ENCODE results near the gene CUL5. TPM values are rescaled to one million over a fixed set of nuclear protein-coding genes. Genes with fewer than 3 reads are reported as not detected.
A peak's percentile ranks its signal among the peaks of the same experiment; 100 is the strongest.

Gene CUL5
- total RNA-seq (2014; rRNA removed; shearing (Covaris generic)), result 17.1 and 19.6 TPM in 2 replicates

DNA sequence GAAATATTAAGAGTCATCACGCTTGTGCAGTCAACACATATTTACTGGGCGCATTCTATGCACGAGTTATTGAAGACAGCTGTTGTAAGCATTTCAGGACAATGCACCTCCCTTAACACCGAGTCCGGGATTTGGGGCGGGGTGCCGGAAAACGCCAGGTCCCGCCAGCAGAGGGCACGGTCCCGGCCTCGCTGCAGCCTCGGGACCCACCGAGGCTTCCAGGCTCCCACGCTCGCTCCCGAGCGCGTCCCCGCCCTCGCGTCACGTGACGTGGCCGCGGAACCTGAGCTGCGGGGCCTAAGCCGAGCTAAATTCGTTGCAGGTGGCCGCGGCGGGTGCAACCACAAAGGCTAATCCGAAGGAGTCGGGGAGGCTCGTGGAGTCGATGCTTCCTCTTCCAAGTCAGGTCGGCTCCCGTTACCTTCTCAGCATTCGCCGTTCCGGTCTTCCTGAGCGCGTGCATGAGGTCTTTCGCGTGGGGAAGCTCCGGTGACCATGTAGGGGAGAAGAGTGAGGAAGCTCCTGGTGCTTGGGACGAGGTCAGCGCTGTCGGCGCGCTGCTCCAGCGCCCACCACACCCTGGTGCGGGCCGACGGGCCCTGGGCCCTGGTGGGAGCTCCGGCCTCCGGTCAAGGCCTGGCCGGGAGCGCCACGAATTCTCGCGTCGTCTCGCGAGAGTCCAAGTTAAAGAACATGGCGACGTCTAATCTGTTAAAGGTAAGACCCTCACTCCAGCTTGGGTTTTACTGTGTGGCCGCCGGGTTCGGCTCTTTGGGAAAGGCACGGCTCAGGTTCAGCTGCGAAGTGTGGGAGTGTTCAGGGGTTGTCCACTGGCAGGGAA is at the start of gene CUL5:
Gene CUL5 (plus strand): TSS at position 243 of the 841 bp plus-strand sequence. CDS start 451 bp downstream, at position 694.
- Histone ChIP-seq H3K27me3 (replicated peaks) (no peaks in the 10 kb centered on the region), H3K36me3 (peaks cover 7% of the 10 kb centered on the region), H3K27ac (peak within 1 kb of the TSS; percentile 96), H3K4me1 (replicated peaks) (no peaks in the 10 kb centered on the region), H3K9me3 (replicated peaks) (no peaks in the 10 kb centered on the region), H3K4me3 (peak within 1 kb of the TSS; percentile 95)
- peak; percentile 79 to 80 for DNase-seq (ENCODE audit: low read depth in 1 of 2, low spot score in 2 of 2)

DNA sequence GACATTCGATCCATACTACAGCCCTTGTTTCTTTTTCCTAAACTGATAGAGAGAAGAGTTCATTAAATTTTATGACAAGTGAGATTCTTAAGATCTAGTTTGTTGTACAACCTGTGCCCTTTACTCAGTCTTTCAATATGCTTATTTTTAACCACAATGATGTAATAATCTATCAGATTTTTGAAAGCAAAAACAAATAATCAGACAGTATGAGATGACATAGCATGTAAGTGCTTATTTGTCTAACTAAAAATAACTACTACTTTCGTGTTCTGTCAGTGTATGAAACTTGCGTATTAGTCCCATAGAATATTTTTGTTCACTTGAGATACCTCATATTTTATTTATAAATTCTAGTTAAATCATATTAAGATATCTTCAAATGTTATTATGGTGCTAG is 47.2 kb upstream of the CUL5 start:
- no peak for DNase-seq (ENCODE audit: low read depth in 1 of 2, low spot score in 2 of 2)
- H3K4me1 ChIP-seq (replicated peaks), result no peaks in the 10 kb centered on the region

DNA sequence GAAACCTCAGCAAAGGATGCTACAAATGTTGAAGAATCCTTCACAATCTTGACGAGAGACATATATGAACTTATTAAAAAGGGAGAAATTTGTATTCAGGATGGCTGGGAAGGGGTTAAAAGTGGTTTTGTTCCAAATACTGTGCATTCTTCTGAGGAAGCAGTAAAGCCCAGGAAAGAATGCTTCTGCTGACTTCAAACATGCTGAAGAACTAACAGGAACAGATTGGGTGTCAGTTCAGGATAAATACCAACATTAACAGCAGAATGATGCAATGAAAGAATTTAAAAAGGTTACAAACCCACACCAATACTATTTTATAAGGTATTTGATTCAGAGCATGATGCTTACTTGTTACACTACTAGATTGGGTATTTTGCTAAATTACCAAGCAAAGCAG is 46.5 kb upstream of the CUL5 start:
- Histone ChIP-seq H3K9me3 (replicated peaks) (no peaks in the 10 kb centered on the region), H3K4me3 (no peak overlapping the region), H3K27me3 (replicated peaks) (no peaks in the 10 kb centered on the region), H3K36me3 (no peaks in the 10 kb centered on the region), H3K27ac (no peak overlapping the region), H3K4me1 (replicated peaks) (no peaks in the 10 kb centered on the region)
- no peak for DNase-seq (ENCODE audit: low read depth in 1 of 2, low spot score in 2 of 2)

More for the DNA sequence above, 47.2 kb upstream of the CUL5 start:
- Histone ChIP-seq H3K9me3 (replicated peaks) (no peaks in the 10 kb centered on the region), H3K27ac (no peak overlapping the region), H3K27me3 (replicated peaks) (no peaks in the 10 kb centered on the region), H3K4me3 (no peak overlapping the region), H3K36me3 (no peaks in the 10 kb centered on the region)

DNA sequence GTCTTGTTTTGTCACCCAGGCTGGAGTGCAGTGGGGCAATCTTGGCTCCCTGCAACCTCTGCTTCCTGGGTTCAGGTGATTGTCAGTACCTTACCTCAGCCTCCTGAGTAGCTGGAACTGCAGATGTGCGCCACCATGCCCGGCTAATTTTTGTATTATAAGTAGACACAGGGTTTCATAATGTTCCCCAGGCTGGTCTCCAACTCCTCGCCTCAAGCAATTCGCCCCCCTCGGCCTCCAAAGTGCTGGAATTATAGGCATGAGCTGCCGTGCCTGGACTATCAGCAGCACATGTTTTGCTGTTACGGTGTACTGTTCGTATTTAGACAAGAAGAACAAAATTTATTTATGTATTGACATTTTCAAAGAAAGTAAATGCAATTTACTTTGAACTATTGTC is 45.6 kb upstream of the CUL5 start:
- Histone ChIP-seq H3K36me3 (no peaks in the 10 kb centered on the region), H3K4me3 (no peak overlapping the region), H3K27me3 (replicated peaks) (no peaks in the 10 kb centered on the region), H3K9me3 (replicated peaks) (no peaks in the 10 kb centered on the region), H3K27ac (no peak overlapping the region), H3K4me1 (replicated peaks) (no peaks in the 10 kb centered on the region)
- no peak for DNase-seq (ENCODE audit: low read depth in 1 of 2, low spot score in 2 of 2)

DNA sequence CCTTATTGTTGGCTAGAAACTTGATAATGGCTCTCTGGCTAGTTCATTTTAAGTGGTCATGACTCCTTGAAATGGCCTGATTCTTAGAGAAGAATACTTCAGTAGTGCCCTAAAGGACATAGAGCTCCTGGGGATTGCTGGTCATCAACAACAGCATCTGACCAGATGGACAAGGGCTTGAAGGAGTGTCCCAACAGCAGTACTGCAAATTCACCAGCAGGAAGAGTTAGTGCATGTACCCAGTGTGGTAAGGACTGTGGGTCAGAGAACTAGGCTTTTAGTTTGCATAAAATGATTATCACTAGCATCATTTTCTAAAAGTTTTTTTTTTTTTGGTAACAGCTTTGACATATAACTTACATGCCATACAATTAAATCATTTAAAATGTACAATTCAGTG is 39.5 kb upstream of the CUL5 start:
- Histone ChIP-seq H3K4me1 (replicated peaks) (no peaks in the 10 kb centered on the region), H3K9me3 (replicated peaks) (no peaks in the 10 kb centered on the region), H3K27ac (no peak overlapping the region), H3K27me3 (replicated peaks) (no peaks in the 10 kb centered on the region), H3K36me3 (no peaks in the 10 kb centered on the region), H3K4me3 (no peak overlapping the region)
- DNase-seq (ENCODE audit: low read depth in 1 of 2, low spot score in 2 of 2), result no peak

DNA sequence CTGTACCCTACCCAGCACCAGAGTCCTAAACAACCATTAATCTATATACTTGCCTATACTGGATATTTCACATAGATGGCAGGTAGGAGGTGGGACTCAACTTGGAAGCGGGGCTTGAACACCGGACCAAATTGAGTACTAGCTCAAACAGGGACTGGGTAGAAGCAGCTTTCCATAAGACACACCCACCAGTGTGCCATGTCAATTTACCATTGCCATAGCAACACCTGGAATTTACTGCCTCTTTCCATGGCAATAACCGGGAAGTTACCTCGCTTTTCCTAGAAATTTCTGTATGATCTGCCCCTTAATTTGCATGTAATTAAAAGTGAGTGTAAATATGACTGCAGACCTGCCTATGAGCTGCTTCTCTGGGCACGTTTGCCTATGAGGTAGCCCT is 38.6 kb upstream of the CUL5 start:
- H3K4me1 ChIP-seq (replicated peaks), result no peaks in the 10 kb centered on the region
- H3K4me3 ChIP-seq, result no peak overlapping the region
- H3K27me3 ChIP-seq (replicated peaks), result no peaks in the 10 kb centered on the region
- no peak overlapping the region for H3K27ac ChIP-seq
- no peak for DNase-seq (ENCODE audit: low read depth in 1 of 2, low spot score in 2 of 2)
- no peaks in the 10 kb centered on the region for H3K9me3 ChIP-seq (replicated peaks)
- no peaks in the 10 kb centered on the region for H3K36me3 ChIP-seq

DNA sequence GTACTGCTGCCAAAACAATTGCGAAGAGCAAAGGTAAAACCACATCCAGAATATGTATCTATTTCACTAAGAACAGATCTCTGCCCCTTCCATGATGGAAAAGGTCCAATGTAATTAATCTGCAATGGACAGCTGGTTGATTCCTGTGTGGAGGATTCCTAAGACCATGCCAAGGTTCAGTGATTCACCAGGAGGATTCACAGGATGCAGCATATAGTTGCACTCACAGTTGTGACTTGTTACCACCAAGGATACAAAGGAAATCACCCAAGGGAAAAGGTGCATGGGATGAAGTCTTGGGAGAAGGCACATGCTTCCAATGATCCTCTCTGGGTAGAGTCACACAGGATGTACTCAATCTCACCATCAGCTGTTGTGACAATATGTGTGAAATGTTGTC is 35.1 kb upstream of the CUL5 start:
- H3K27me3 ChIP-seq (replicated peaks), result no peaks in the 10 kb centered on the region
- no peaks in the 10 kb centered on the region for H3K36me3 ChIP-seq
- no peak overlapping the region for H3K27ac ChIP-seq
- no peaks in the 10 kb centered on the region for H3K4me1 ChIP-seq (replicated peaks)
- H3K9me3 ChIP-seq (replicated peaks), result no peaks in the 10 kb centered on the region
- DNase-seq (ENCODE audit: low read depth in 1 of 2, low spot score in 2 of 2), result no peak
- no peak overlapping the region for H3K4me3 ChIP-seq

DNA sequence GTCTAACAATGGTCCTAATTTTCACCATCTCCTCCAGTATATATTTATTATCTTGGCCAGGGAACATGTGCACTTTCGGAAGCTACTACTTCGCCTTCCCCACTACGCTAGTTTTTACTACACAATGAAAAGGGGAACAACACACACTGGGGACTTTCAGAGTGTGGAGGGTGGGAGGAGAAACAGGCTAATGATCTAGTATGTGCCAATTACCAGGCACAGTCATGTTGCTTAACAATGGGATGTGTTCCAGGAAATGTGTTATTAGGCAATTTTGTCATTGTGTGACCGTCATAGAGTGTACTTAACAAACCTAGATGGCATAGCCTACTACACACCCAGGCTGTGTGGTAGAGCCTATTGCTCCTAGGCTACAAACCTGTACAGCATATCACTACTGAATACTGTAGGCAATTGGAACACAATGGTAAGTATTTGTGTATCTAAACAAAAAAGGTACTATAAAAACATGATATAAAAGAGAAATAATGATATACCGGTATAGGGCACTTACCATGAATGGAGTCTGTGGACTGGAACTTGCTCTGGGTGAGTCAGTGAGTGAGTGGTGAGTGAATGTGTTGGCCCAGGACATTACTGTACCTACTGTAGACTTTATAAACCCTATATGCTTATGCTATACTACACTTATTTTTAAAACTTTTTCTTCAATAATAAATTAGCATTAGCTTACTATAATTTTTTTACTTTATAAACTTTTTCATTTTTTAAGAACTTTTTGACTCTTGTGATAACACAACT is 20.1 kb upstream of the CUL5 start:
- no peaks in the 10 kb centered on the region for H3K36me3 ChIP-seq

DNA sequence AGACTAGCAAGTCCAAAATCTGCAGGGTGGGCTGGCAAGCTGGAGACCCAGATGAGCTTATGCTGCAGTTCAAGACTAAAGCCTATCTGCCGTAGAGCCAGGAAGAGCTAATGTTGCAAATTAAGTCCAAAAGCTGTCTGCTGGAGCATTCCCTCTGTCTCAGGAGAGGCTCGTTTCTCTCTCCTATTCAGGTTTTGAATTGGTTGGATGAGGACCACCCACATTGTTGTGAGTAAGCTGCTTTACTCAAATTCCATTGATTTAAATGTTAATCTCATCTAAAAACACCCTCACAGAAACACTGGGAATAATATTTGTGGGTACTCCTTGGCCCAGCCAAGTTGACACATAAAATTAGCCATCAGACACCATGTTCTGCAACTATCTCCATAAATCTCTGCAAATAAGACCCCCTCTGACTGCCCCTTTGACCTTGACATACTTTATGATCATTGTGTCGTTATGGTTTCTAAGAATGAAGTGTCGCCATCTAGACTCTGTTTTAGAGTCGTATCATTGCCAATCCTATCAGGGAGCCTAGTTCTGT is 16.8 kb upstream of the CUL5 start:
- Histone ChIP-seq H3K27ac (no peak overlapping the region), H3K4me1 (replicated peaks) (peaks cover 8% of the 10 kb centered on the region), H3K27me3 (replicated peaks) (no peaks in the 10 kb centered on the region), H3K9me3 (replicated peaks) (no peaks in the 10 kb centered on the region), H3K36me3 (no peaks in the 10 kb centered on the region), H3K4me3 (no peak overlapping the region)
- peak; percentile 32 to 35 for DNase-seq (ENCODE audit: low read depth in 1 of 2, low spot score in 2 of 2)

More for the DNA sequence above, 20.1 kb upstream of the CUL5 start:
- Histone ChIP-seq H3K9me3 (replicated peaks) (no peaks in the 10 kb centered on the region), H3K27ac (no peak overlapping the region), H3K27me3 (replicated peaks) (no peaks in the 10 kb centered on the region), H3K4me3 (no peak overlapping the region), H3K4me1 (replicated peaks) (peaks cover 8% of the 10 kb centered on the region)
- DNase-seq (ENCODE audit: low read depth in 1 of 2, low spot score in 2 of 2), result no peak

DNA sequence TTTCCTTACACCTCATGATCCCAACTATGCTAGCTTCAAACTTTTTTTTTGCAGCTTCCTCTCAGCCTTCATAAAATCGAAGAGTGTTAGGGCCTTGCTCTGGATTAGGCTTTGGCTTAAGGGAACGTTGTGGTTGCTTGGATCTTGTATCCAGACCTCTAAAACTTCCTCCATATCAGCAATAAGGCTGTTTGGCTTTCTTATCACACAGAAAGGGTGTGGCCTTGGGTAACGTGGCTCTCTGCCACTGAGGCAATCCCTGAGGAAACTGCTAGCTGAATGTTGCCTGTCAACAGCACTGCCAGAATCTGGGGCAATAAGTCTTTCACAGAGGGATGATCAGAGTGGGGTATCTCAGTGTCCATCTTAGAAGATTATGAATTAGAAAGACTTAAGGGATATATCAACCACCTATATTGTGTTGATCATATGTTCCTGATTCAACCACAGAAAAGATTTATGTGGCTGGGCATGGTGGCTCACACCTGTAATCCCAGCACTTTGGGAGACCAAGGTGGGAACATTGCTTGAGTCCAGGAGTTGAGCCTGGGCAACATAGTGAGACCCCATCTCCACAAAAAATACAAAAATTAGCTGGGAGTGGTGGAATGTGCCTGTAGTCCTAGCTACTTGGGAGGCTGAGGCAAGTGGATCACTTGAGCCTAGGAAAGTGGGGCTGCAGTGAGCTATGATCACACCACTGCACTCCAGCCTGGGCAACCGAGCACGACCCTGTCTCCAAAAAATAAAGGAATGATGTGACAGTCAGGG is 12.5 kb upstream of the CUL5 start:
- Histone ChIP-seq H3K9me3 (replicated peaks) (no peaks in the 10 kb centered on the region), H3K27ac (no peak overlapping the region), H3K4me1 (replicated peaks) (peaks cover 8% of the 10 kb centered on the region), H3K36me3 (no peaks in the 10 kb centered on the region), H3K27me3 (replicated peaks) (no peaks in the 10 kb centered on the region), H3K4me3 (no peak overlapping the region)
- no peak for DNase-seq (ENCODE audit: low read depth in 1 of 2, low spot score in 2 of 2)

DNA sequence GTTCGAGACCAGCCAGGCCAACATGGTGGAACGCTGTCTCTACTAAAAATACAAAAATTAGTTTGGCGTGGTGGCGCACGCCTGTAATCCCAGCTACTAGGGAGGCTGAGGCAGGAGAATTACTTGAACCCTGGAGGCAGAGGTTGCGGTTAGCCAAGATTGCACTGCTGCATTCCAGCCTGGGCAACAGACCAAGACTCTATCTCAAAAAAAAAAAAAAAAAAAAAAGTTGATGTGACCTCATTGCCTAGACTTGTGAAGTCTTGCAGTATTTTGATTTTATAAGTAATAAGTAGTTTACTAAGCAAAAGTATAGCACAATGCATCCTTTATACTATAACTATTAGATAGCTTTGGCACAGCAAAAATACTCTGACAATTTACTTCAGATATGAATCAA is 9.9 kb upstream of the CUL5 start:
- Histone ChIP-seq H3K4me1 (replicated peaks) (no peaks in the 10 kb centered on the region), H3K9me3 (replicated peaks) (no peaks in the 10 kb centered on the region), H3K27me3 (replicated peaks) (no peaks in the 10 kb centered on the region), H3K27ac (no peak overlapping the region), H3K36me3 (no peaks in the 10 kb centered on the region), H3K4me3 (no peak overlapping the region)
- no peak for DNase-seq (ENCODE audit: low read depth in 1 of 2, low spot score in 2 of 2)

DNA sequence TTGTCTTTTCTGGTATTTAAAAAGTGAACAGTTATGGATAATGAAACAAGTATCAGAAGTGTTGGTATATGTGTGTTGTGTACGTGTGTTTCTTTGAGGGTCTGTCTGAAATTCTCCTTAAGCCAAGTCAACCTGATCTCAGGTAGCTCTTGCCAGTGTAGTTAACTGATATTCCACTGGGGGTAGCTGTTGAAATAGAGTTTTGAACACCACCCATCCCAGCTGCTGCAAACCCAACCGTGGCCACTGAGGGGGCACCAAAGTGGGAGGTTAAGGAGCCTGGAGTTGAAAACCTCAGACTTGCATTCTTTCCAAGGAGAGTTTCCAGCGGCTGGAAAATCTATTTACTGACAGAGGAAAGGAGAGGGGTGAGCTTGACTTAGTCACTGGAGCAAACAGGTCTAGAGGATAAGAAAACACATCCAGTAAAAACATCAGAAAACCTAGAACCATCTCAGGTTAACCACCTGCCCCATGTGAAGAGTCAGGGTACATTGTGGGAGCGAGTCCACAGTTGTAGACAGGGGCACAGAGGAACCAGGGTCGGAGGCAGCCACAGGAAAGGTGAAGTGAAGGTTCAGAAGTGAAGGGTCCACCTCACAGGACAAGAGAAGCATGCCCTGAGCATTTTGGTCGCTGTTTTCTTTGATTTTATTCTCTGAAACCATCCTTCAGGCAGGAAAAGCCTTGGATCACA is 8.8 kb upstream of the CUL5 start:
- H3K27me3 ChIP-seq (replicated peaks), result no peaks in the 10 kb centered on the region
- H3K4me3 ChIP-seq, result no peak overlapping the region
- H3K4me1 ChIP-seq (replicated peaks), result no peaks in the 10 kb centered on the region
- no peak overlapping the region for H3K27ac ChIP-seq
- H3K9me3 ChIP-seq (replicated peaks), result no peaks in the 10 kb centered on the region
- peak in 1 of 2 experiments; percentile 7 for DNase-seq (ENCODE audit: low read depth in 1 of 2, low spot score in 2 of 2)
- H3K36me3 ChIP-seq, result no peaks in the 10 kb centered on the region

DNA sequence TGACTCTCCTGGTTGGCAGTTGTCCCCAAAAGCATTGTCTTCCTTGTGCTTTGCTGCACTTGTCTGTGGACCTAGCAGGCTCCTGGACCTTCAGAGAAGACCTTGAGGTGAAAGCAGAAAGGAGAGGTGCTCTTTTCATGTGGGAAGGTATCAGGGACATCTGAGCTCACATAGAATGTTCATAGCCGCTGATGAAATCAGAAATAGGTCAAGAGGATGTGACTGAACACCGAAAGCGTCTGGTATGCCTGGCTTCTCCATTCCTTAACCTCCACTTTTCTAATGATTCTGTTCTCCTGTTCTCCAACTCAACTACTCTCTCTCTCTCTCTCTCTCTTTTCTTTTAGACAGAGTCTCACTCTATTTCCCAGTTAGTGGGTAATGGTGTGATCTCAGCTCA is 6.2 kb upstream of the CUL5 start:
- no peak overlapping the region for H3K4me3 ChIP-seq
- H3K27me3 ChIP-seq (replicated peaks), result no peaks in the 10 kb centered on the region
- no peaks in the 10 kb centered on the region for H3K4me1 ChIP-seq (replicated peaks)
- H3K27ac ChIP-seq, result no peak overlapping the region
- H3K9me3 ChIP-seq (replicated peaks), result no peaks in the 10 kb centered on the region
- DNase-seq (ENCODE audit: low read depth in 1 of 2, low spot score in 2 of 2), result no peak
- H3K36me3 ChIP-seq, result no peaks in the 10 kb centered on the region

All from SJSA1 (cell line).